KBM-7 (cell line): ENCODE results near the gene PAQR7.

ENCODE experiments used
- DNase-seq: peaks from one replicate; pipeline ENCODE4 v3.0.0-alpha.2; 2015
- in situ Hi-C: fragments of 300-500 bp; cut with MboI; formaldehyde crosslinking; loops from 2 replicates; pipeline ENCODE4 v1.14.3; 2020; ENCODE audit warnings: low sequenced_read_pairs, low pct_unique_long_range_greater_than_20kb, mixed read lengths

PAQR7 gene

GRCh38 chr1:25875154-25875855 is at the start of gene PAQR7:
TSS of gene PAQR7 (minus strand) at chr1:25875708. CDS start at chr1:25863839, 11,869 bp downstream.
- in situ Hi-C loops = no loop called here
- DNase-seq = no peak

GRCh38 chr1:25924454-25924853 is 48.9 kb upstream of the PAQR7 start:
- peak; percentile 64 for DNase-seq
- in situ Hi-C loops = no loop called here

GRCh38 chr1:25922971-25923552 is 47.6 kb upstream of the PAQR7 start:
- in situ Hi-C loops = no loop called here
- DNase-seq = peak; percentile 41

GRCh38 chr1:25922056-25922970 is 46.8 kb upstream of the PAQR7 start:
- in situ Hi-C loops = no loop called here
- DNase-seq = no peak

- DNase-seq = no peak
- in situ Hi-C loops = no loop called here
These were observed 43.1 kb upstream of the PAQR7 start for GRCh38 chr1:25918615-25919014.

- in situ Hi-C loops = no loop called here
- no peak for DNase-seq
These were observed 42.5 kb upstream of the PAQR7 start for GRCh38 chr1:25917996-25918395.

GRCh38 chr1:25916460-25916859 is 41.0 kb upstream of the PAQR7 start:
- no peak for DNase-seq
- in situ Hi-C loops = no loop called here

GRCh38 chr1:25914074-25914995 is 38.8 kb upstream of the PAQR7 start:
- no peak for DNase-seq
- in situ Hi-C loops = no loop called here

GRCh38 chr1:25913206-25913605 is 37.7 kb upstream of the PAQR7 start:
- DNase-seq = no peak
- in situ Hi-C loops = no loop called here

GRCh38 chr1:25912076-25912831 is 36.7 kb upstream of the PAQR7 start:
- DNase-seq = no peak
- in situ Hi-C loops = no loop called here

- DNase-seq = no peak
- in situ Hi-C loops = no loop called here
These were observed 35.7 kb upstream of the PAQR7 start for GRCh38 chr1:25911162-25911561.

GRCh38 chr1:25909040-25909439 is 33.5 kb upstream of the PAQR7 start:
- in situ Hi-C loops = no loop called here

GRCh38 chr1:25908161-25908560 is 32.7 kb upstream of the PAQR7 start:
- no peak for DNase-seq
- in situ Hi-C loops = no loop called here

More at GRCh38 chr1:25909040-25909439, 33.5 kb upstream of the PAQR7 start:
- no peak for DNase-seq

GRCh38 chr1:25907601-25908000 is 32.1 kb upstream of the PAQR7 start:
- DNase-seq = no peak
- in situ Hi-C loops = no loop called here

GRCh38 chr1:25906644-25907300 is 31.3 kb upstream of the PAQR7 start:
- DNase-seq = no peak

GRCh38 chr1:25905680-25906643 is 30.5 kb upstream of the PAQR7 start, which contains the start of gene STMN1:
TSS of gene STMN1 (minus strand) at chr1:25906419. CDS start at chr1:25904676, 1,743 bp downstream.
- DNase-seq = peak; percentile 88
- in situ Hi-C loops = no loop called here

More at GRCh38 chr1:25906644-25907300, 31.3 kb upstream of the PAQR7 start:
- in situ Hi-C loops = no loop called here
